MG63 (cell line): ENCODE results near the gene PLA2G12B. TPM values are rescaled to one million over a fixed set of nuclear protein-coding genes. Genes with fewer than 3 reads are reported as not detected.
"Not testable (repeated sequence)": the region's sequence is repeated elsewhere in the genome, so short reads cannot be mapped to it uniquely, and the experiment has no call there.

Source experiments
- DNase-seq: peaks from one replicate; pipeline ENCODE4 v3.0.0-alpha.2; 2020
- H3K27me3 ChIP-seq: fragments of 250-450 bp; sonication (Bioruptor Pico); 2 replicates; pipeline ENCODE4 v1.5.1; 2020; ENCODE audit warnings: mild to moderate bottlenecking, moderate library complexity
- H3K36me3 ChIP-seq: fragments of 250-450 bp; sonication (Bioruptor Pico); 2 replicates; pipeline ENCODE4 v1.5.1; 2020; ENCODE audit warnings: mild to moderate bottlenecking, moderate library complexity
- H3K4me3 ChIP-seq: fragments of 250-450 bp; sonication (Bioruptor Pico); 2 replicates; pipeline ENCODE4 v1.5.1; 2020; ENCODE audit warnings: mild to moderate bottlenecking, moderate library complexity
- H3K9me3 ChIP-seq: fragments of 250-450 bp; sonication (Bioruptor Pico); 2 replicates; pipeline ENCODE4 v1.5.1; 2020; ENCODE audit warnings: mild to moderate bottlenecking, moderate library complexity
- total RNA-seq: library from RNA; depleted of rRNA; stranded (reverse); fragments of >200 nt; shearing (Covaris generic); gene quantifications from 2 replicates; pipeline ENCODE4 v1.2.3, GENCODE V29; 2014; ENCODE audit warnings: low replicate concordance; rRNA removed

Gene PLA2G12B
- total RNA-seq, result not detected in 2 replicates

GRCh38 chr10:72954596-72955554 lies at the start of gene PLA2G12B:
Gene PLA2G12B (minus strand): TSS chr10:72954806. CDS start chr10:72954685, 121 bp downstream.
- DNase-seq, result no peak

GRCh38 chr10:73003822-73004221 lies 49.2 kb upstream of the PLA2G12B start:
- Histone ChIP-seq H3K4me3 (no peak overlapping the region), H3K9me3 (0 out of 2 replicates have a peak, but pooled peaks cover 3% of the 10 kb centered on the region), H3K36me3 (peaks cover 14% of the 10 kb centered on the region), H3K27me3 (no peaks in the 10 kb centered on the region)
- DNase-seq, result no peak

More at GRCh38 chr10:72954596-72955554, at the start of gene PLA2G12B:
- Histone ChIP-seq H3K36me3 (no peaks in the 10 kb centered on the region), H3K4me3 (no peak within 1 kb of the TSS), H3K27me3 (no peaks in the 10 kb centered on the region), H3K9me3 (no peaks in the 10 kb centered on the region)

- no peak overlapping the region for H3K4me3 ChIP-seq
- H3K27me3 ChIP-seq, result no peaks in the 10 kb centered on the region
- H3K36me3 ChIP-seq, result peaks cover 12% of the 10 kb centered on the region
- no peak for DNase-seq
- H3K9me3 ChIP-seq, result peaks cover 13% of the 10 kb centered on the region
Observed at GRCh38 chr10:73000973-73001372, 46.4 kb upstream of the PLA2G12B start.

- Histone ChIP-seq H3K36me3 (no peaks in the 10 kb centered on the region), H3K4me3 (no peak overlapping the region), H3K27me3 (no peaks in the 10 kb centered on the region), H3K9me3 (peaks cover 13% of the 10 kb centered on the region)
- DNase-seq, result no peak
Observed at GRCh38 chr10:72997099-72997498, 42.5 kb upstream of the PLA2G12B start.

- H3K27me3 ChIP-seq, DNase-seq, H3K36me3 ChIP-seq, H3K4me3 ChIP-seq: not testable (repeated sequence)
- peaks cover 13% of the 10 kb centered on the region for H3K9me3 ChIP-seq
Observed at GRCh38 chr10:72995459-72995858, 40.9 kb upstream of the PLA2G12B start.

GRCh38 chr10:72989771-72990170 lies 35.2 kb upstream of the PLA2G12B start:
- H3K27me3 ChIP-seq, DNase-seq, H3K36me3 ChIP-seq, H3K9me3 ChIP-seq, H3K4me3 ChIP-seq: not testable (repeated sequence)

- H3K27me3 ChIP-seq, H3K4me3 ChIP-seq, H3K36me3 ChIP-seq, H3K9me3 ChIP-seq, DNase-seq: not testable (repeated sequence)
Observed at GRCh38 chr10:72984618-72985017, 30.0 kb upstream of the PLA2G12B start.

GRCh38 chr10:72981882-72982529 lies 27.4 kb upstream of the PLA2G12B start:
- Histone ChIP-seq H3K27me3 (no peaks in the 10 kb centered on the region), H3K36me3 (no peaks in the 10 kb centered on the region), H3K4me3 (no peak overlapping the region), H3K9me3 (peaks cover 21% of the 10 kb centered on the region)
- DNase-seq, result no peak

- H3K9me3 ChIP-seq, result peaks cover 21% of the 10 kb centered on the region
- no peaks in the 10 kb centered on the region for H3K36me3 ChIP-seq
- H3K4me3 ChIP-seq, result no peak overlapping the region
- H3K27me3 ChIP-seq, result no peaks in the 10 kb centered on the region
- no peak for DNase-seq
Observed at GRCh38 chr10:72981028-72981881, 26.6 kb upstream of the PLA2G12B start.

GRCh38 chr10:72980348-72980747 lies 25.7 kb upstream of the PLA2G12B start:
- no peak overlapping the region for H3K4me3 ChIP-seq
- DNase-seq, result peak; percentile 5
- H3K36me3 ChIP-seq, result no peaks in the 10 kb centered on the region
- H3K27me3 ChIP-seq, result no peaks in the 10 kb centered on the region
- peaks cover 25% of the 10 kb centered on the region for H3K9me3 ChIP-seq

- no peak overlapping the region for H3K4me3 ChIP-seq
- DNase-seq, result no peak
- peaks cover 26% of the 10 kb centered on the region for H3K9me3 ChIP-seq
- H3K36me3 ChIP-seq, result no peaks in the 10 kb centered on the region
- peaks cover under 1% of the 10 kb centered on the region; the same call in 1 of the 2 replicates for H3K27me3 ChIP-seq
Observed at GRCh38 chr10:72979709-72980108, 25.1 kb upstream of the PLA2G12B start.

- no peaks in the 10 kb centered on the region for H3K36me3 ChIP-seq
Observed at GRCh38 chr10:72976886-72977285, 22.3 kb upstream of the PLA2G12B start.

GRCh38 chr10:72956001-72956400 lies 1.4 kb upstream of the PLA2G12B start:
- Histone ChIP-seq H3K36me3 (no peaks in the 10 kb centered on the region), H3K27me3 (no peaks in the 10 kb centered on the region), H3K9me3 (no peaks in the 10 kb centered on the region), H3K4me3 (no peak overlapping the region)
- no peak for DNase-seq

More at GRCh38 chr10:72976886-72977285, 22.3 kb upstream of the PLA2G12B start:
- peaks cover 2% of the 10 kb centered on the region; the same call in 1 of the 2 replicates for H3K27me3 ChIP-seq
- no peak for DNase-seq
- H3K9me3 ChIP-seq, result peaks cover 26% of the 10 kb centered on the region
- H3K4me3 ChIP-seq, result no peak overlapping the region

- Histone ChIP-seq H3K9me3 (no peaks in the 10 kb centered on the region), H3K36me3 (no peaks in the 10 kb centered on the region), H3K27me3 (no peaks in the 10 kb centered on the region), H3K4me3 (no peak overlapping the region)
- no peak for DNase-seq
Observed at GRCh38 chr10:72954230-72954595, 393 bp downstream of the PLA2G12B start.

- H3K4me3 ChIP-seq, result no peak overlapping the region
- no peak for DNase-seq
- H3K36me3 ChIP-seq, result no peaks in the 10 kb centered on the region
Observed at GRCh38 chr10:72953687-72954086, 919 bp downstream of the PLA2G12B start.

GRCh38 chr10:72952642-72953158 lies 1.9 kb downstream of the PLA2G12B start:
- no peak for DNase-seq
- H3K9me3 ChIP-seq, result no peaks in the 10 kb centered on the region
- H3K4me3 ChIP-seq, result no peak overlapping the region
- no peaks in the 10 kb centered on the region for H3K27me3 ChIP-seq
- no peaks in the 10 kb centered on the region for H3K36me3 ChIP-seq

More at GRCh38 chr10:72953687-72954086, 919 bp downstream of the PLA2G12B start:
- no peaks in the 10 kb centered on the region for H3K27me3 ChIP-seq
- H3K9me3 ChIP-seq, result no peaks in the 10 kb centered on the region
